Heart left ventricle (tissue), 16 donors: Measurements from ENCODE around the gene ELMOD1. TPM values are rescaled to one million over a fixed set of nuclear protein-coding genes. Genes with fewer than 3 reads are reported as not detected.

Source experiments
- ATAC-seq, 4 donors: fragments of 200-7000 bp; cut with Tn5 transposase; one replicate each; pipeline ENCODE4 v1.9.1; 2020 to 2022; ENCODE audit warnings: moderate library complexity in 4 of 4, mild to moderate bottlenecking in 3 of 4, moderate number of reproducible peaks in 1 of 4
- DNase-seq, 5 donors: peaks; one replicate each; pipeline ENCODE4 v3.0.0-alpha.2; 2020
- H3K27ac ChIP-seq, 12 donors: fragments of 200-600 bp; sonication (generic) in 4 of 12; one replicate each; pipeline versions ENCODE4 v1.5.0 to v1.8.0; 2016 to 2022; ENCODE audit warnings: mild to moderate bottlenecking in 2 of 12
- H3K27me3 ChIP-seq, 9 donors: fragments of 200-600 bp; sonication (generic) in 2 of 9; one replicate each; pipeline versions ENCODE4 v1.5.1 to v1.8.0; 2016 to 2022; ENCODE audit warnings: mild to moderate bottlenecking in 3 of 9
- H3K36me3 ChIP-seq, 9 donors: fragments of 200-600 bp; sonication (generic) in 2 of 9; one replicate each; pipeline versions ENCODE4 v1.5.0 to v1.8.0; 2018 to 2022; ENCODE audit warnings: mild to moderate bottlenecking in 2 of 9
- H3K4me1 ChIP-seq, 12 donors: fragments of 200-600 bp; sonication (generic) in 4 of 12; one replicate each; pipeline versions ENCODE4 v1.5.0 to v1.8.0; 2016 to 2022; ENCODE audit warnings: mild to moderate bottlenecking in 3 of 12
- H3K4me3 ChIP-seq, 12 donors: fragments of 200-600 bp; sonication (generic) in 4 of 12; one replicate each; pipeline versions ENCODE4 v1.5.0 to v1.8.0; 2017 to 2022; ENCODE audit warnings: mild to moderate bottlenecking in 9 of 12, moderate library complexity in 4 of 12
- H3K9me3 ChIP-seq, 12 donors: fragments of 200-600 bp; sonication (generic) in 4 of 12; one replicate each; pipeline versions ENCODE4 v1.5.0 to v1.8.0; 2016 to 2022; ENCODE audit warnings: mild to moderate bottlenecking in 1 of 12
- POLR2A ChIP-seq, 2 donors: fragments of 450-650 bp; IDR thresholded peaks; one replicate each; pipeline ENCODE4 v1.6.1; 2017; ENCODE audit warnings: antibody characterized with exemption in 2 of 2, mild to moderate bottlenecking in 2 of 2, moderate library complexity in 2 of 2
- WGBS, 4 donors: extraction: QIAGEN DNeasy Blood & Tissue Kit in 2 of 4; methylation state at CpG; one replicate each; pipeline versions ENCODE4 v1.1.5 to v1.1.7; 2013 to 2018; 5-methylcytosine and 5-hydroxymethylcytosine counted together
- intact Hi-C, 10 donors: fragments of 100-400 bp; cut with DNase I; formaldehyde crosslinking; loops; one replicate each; pipeline versions ENCODE4 v1.11.1 to v1.14.2; 2022
- polyA plus RNA-seq, 2 donors: library from polyadenylated mRNA; stranded (reverse); fragments of 200-250 nt; gene quantifications; one replicate each; pipeline ENCODE4 v1.2.3, GENCODE V29; 2013
- total RNA-seq, 9 donors: library from RNA; depleted of rRNA in 2 of 9; stranded (reverse); fragments of >200 nt in 2 of 9; fragmentation: NEBNext Ultra II Directional in 3 of 9; extraction: Animal tissue kit (Norgen Biotek cat#: 25700) in 3 of 9; gene quantifications; one replicate each; pipeline versions ENCODE4 v1.1.0 to v1.2.4, GENCODE V29; 2016 to 2023
- TF ChIP-seq, protein P1 (sequence below), 12 donors: fragments of 200-600 bp; sonication (generic) in 4 of 12; IDR thresholded peaks; one replicate each; pipeline versions ENCODE4 v1.5.0 to v1.8.0; 2018 to 2022; ENCODE audit warnings: antibody characterized with exemption in 12 of 12, mild to moderate bottlenecking in 5 of 12
- donor health status: ischemic (EF 13 %, LVEDD 7.1; RV severe dilation, severe dysfunction).
- donor health status: healthy with polysubstance abuse.
- donor health status: DM: no; HTN: yes; CAD: no.
- donor health status: DM: no; HTN: no; CAD: no.
- donor health status: ischemic (EF 25% LVEDD 6.9; RV normal size, moderate dysfunction).
- donor health status: ischemic (EF 25% LVEDD 5.7; RV mildly dilated, moderate dysfunction).
- donor health status: healthy.
- donor health status: DM: yes; HTN: yes; CAD: no.
- donor health status: ischemic (EF 35%, LVEDD 5.7; RV mildly dilated, moderate dysfunction).
- donor health status: nonischemic (EF 11% LVEDD 7.7; RV severe dilation, severe dysfunction).
- donor health status: DM: yes; HTN: yes; CAD: no.
- donor health status: PGD.
- donor health status: ischemic (EF 29% LVEDD 5.4; RV normal size, mild dysfunction).
- donor health status: nonischemic (EF 23%, LVEDD 6.1; RV moderate dilation, normal function).

Gene ELMOD1
- total and polyA plus RNA-seq, 11 donors: 0.12 to 0.75 (median 0.30) TPM; not detected in 2

- intact Hi-C loops: no loop called here
- Histone ChIP-seq H3K27me3 (peaks cover 0 to 9% (median 0%) of the 10 kb centered on the region in 9 donors), H3K4me1 (peaks cover 0 to 6% (median 0%) of the 10 kb centered on the region in 12 donors), H3K4me3 (no peak overlapping the region), H3K9me3 (no peaks in the 10 kb centered on the region), H3K27ac (no peak overlapping the region), H3K36me3 (no peaks in the 10 kb centered on the region)
- no peak for TF ChIP-seq POLR2A (IDR thresholded peaks at IDR 0.05)
- TF ChIP-seq, protein P1, sequence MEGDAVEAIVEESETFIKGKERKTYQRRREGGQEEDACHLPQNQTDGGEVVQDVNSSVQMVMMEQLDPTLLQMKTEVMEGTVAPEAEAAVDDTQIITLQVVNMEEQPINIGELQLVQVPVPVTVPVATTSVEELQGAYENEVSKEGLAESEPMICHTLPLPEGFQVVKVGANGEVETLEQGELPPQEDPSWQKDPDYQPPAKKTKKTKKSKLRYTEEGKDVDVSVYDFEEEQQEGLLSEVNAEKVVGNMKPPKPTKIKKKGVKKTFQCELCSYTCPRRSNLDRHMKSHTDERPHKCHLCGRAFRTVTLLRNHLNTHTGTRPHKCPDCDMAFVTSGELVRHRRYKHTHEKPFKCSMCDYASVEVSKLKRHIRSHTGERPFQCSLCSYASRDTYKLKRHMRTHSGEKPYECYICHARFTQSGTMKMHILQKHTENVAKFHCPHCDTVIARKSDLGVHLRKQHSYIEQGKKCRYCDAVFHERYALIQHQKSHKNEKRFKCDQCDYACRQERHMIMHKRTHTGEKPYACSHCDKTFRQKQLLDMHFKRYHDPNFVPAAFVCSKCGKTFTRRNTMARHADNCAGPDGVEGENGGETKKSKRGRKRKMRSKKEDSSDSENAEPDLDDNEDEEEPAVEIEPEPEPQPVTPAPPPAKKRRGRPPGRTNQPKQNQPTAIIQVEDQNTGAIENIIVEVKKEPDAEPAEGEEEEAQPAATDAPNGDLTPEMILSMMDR (IDR thresholded peaks at IDR 0.05): no peak
- ATAC-seq (no peak), DNase-seq (no peak)
- 73 to 78% (median 75%) methylated on average over 15 of the region's 15 CpGs for WGBS, 4 donors
Observed at GRCh38 chr11:107699371-107700285, 108.7 kb downstream of the ELMOD1 start.

- DNase-seq: no peak
- WGBS, 4 donors: 67 to 75% (median 70%) methylated on average over 7 of the region's 7 CpGs
- no peak for TF ChIP-seq POLR2A (IDR thresholded peaks at IDR 0.05)
- TF ChIP-seq, protein P1 (IDR thresholded peaks at IDR 0.05): no peak
- no peak overlapping the region for H3K27ac ChIP-seq
- no peak overlapping the region for H3K4me3 ChIP-seq
- no peak for ATAC-seq
- no peaks in the 10 kb centered on the region for H3K36me3 ChIP-seq
- intact Hi-C loops: no loop called here
- no peaks in the 10 kb centered on the region for H3K9me3 ChIP-seq
- H3K4me1 ChIP-seq: no peaks in the 10 kb centered on the region
- H3K27me3 ChIP-seq: peaks cover 0 to 9% (median 0%) of the 10 kb centered on the region in 9 donors
Observed at GRCh38 chr11:107702109-107702660, 111.2 kb downstream of the ELMOD1 start.

GRCh38 chr11:107702723-107703122 lies 111.8 kb downstream of the ELMOD1 start:
- WGBS, 4 donors: 80 to 88% (median 83%) methylated on average over 2 of the region's 2 CpGs
- TF ChIP-seq, protein P1 (IDR thresholded peaks at IDR 0.05): no peak
- no peak for TF ChIP-seq POLR2A (IDR thresholded peaks at IDR 0.05)

DNA sequence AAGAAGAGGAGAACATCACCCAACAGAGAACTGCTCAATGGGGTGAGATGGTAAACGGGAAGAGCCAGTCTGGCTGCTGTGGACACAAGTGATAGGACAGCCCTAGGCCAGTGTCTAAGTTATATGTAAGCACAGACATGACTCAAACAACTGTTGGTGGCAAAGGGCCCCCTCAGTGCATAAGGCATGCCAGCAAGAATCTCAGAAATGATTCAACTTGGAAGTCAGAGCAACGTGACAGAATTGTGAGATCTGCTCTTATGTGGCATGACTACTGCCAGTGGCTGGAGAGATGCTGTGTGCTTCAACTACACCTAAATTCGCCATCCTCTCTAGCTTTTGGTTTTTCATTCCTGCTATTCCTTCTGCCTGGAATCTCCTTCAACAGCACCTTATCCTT lies 113.5 kb downstream of the ELMOD1 start:
- peaks cover 0 to 9% (median 0%) of the 10 kb centered on the region in 9 donors for H3K27me3 ChIP-seq
- no peak overlapping the region for H3K27ac ChIP-seq
- H3K9me3 ChIP-seq: no peaks in the 10 kb centered on the region
- no peak for DNase-seq
- WGBS, 4 donors: 78 to 89% (median 81%) methylated on average over 3 of the region's 3 CpGs
- intact Hi-C loops: no loop called here
- TF ChIP-seq POLR2A (IDR thresholded peaks at IDR 0.05): no peak
- TF ChIP-seq, protein P1 (IDR thresholded peaks at IDR 0.05): no peak
- H3K36me3 ChIP-seq: no peaks in the 10 kb centered on the region
- no peaks in the 10 kb centered on the region for H3K4me1 ChIP-seq
- no peak overlapping the region for H3K4me3 ChIP-seq
- ATAC-seq: no peak

More at GRCh38 chr11:107702723-107703122, 111.8 kb downstream of the ELMOD1 start:
- H3K27ac ChIP-seq: no peak overlapping the region
- no peaks in the 10 kb centered on the region for H3K4me1 ChIP-seq
- intact Hi-C loops: no loop called here
- no peak for ATAC-seq
- H3K4me3 ChIP-seq: no peak overlapping the region
- peaks cover 0 to 9% (median 0%) of the 10 kb centered on the region in 9 donors for H3K27me3 ChIP-seq
- no peak for DNase-seq
- no peaks in the 10 kb centered on the region for H3K9me3 ChIP-seq
- H3K36me3 ChIP-seq: no peaks in the 10 kb centered on the region
